Adrenal gland (tissue), 5 donors: Measurements from ENCODE around the gene GATA6.

Source experiments
- POLR2A ChIP-seq, 2 donors: fragments of 450-650 bp; IDR thresholded peaks; one replicate each; pipeline ENCODE4 v1.6.1; 2017; ENCODE audit warnings: antibody characterized with exemption in 2 of 2, mild to moderate bottlenecking in 2 of 2, moderate library complexity in 1 of 2
- TF ChIP-seq, protein P1 (sequence below), 6 experiments: fragments of 450-650 bp in 4 of 6; fragments of 200-600 bp in 2 of 6; sonication (generic) in 1 of 6; IDR thresholded peaks; 1 replicate in 5 of 6; 2 replicates in 1 of 6; pipeline versions ENCODE4 v1.5.1 to v1.8.0; 2016 to 2021; ENCODE audit warnings: antibody characterized with exemption in 6 of 6, mild to moderate bottlenecking in 2 of 6, moderate library complexity in 1 of 6
- donor health status: DM: no; HTN: no; CAD: no.

DNA sequence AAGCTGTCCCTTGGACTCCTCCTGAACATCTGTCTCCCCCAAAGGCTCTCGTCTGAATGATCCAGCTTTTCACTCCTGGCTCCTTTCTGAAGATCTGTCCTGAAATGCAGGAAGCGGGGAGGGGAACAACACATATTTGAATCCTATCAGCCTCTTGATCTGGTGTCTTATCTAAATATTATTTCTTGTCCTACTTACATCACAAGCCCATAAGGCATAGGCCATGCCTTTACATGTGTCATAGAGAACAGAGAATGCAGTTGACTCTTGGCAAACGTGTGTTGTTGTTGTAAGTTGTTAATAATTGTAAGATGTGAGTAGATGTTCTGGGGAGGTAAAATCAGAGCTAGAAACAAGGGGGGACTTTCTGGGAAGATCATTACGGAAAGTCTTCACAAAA lies 57.4 kb downstream of the GATA6 start:
- TF ChIP-seq, protein P1, sequence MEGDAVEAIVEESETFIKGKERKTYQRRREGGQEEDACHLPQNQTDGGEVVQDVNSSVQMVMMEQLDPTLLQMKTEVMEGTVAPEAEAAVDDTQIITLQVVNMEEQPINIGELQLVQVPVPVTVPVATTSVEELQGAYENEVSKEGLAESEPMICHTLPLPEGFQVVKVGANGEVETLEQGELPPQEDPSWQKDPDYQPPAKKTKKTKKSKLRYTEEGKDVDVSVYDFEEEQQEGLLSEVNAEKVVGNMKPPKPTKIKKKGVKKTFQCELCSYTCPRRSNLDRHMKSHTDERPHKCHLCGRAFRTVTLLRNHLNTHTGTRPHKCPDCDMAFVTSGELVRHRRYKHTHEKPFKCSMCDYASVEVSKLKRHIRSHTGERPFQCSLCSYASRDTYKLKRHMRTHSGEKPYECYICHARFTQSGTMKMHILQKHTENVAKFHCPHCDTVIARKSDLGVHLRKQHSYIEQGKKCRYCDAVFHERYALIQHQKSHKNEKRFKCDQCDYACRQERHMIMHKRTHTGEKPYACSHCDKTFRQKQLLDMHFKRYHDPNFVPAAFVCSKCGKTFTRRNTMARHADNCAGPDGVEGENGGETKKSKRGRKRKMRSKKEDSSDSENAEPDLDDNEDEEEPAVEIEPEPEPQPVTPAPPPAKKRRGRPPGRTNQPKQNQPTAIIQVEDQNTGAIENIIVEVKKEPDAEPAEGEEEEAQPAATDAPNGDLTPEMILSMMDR (IDR thresholded peaks at IDR 0.05): no peak
- no peak for TF ChIP-seq POLR2A (IDR thresholded peaks at IDR 0.05)
